Endothelial cell of umbilical vein (primary cell): ENCODE data around the gene ZBED4. TPM values are rescaled to one million over a fixed set of nuclear protein-coding genes. Genes with fewer than 3 reads are reported as not detected.
A peak's percentile ranks its signal among the peaks of the same experiment; 100 is the strongest.

Experiments used
- BruUV-seq: library from RNA; stranded (reverse); fragments of 400-500 nt; replicated peaks from 2 replicates; lab custom pipeline; 2021; lab: Mats Ljungman, UMichigan
- CTCF ChIA-PET: fragments of 300-600, 350-600 bp; sonication (Branson Sonifier 250); formaldehyde crosslinking; loops from one replicate; lab custom pipeline; 2021; ENCODE audit warnings: antibody characterized with exemption, inconsistent platforms; lab: Charles Lee
- POLR2A ChIA-PET: fragments of 300-600, 350-600 bp; sonication (Branson Sonifier 250); formaldehyde crosslinking; loops from one replicate; lab custom pipeline; 2021; ENCODE audit warnings: antibody characterized with exemption, inconsistent platforms; lab: Charles Lee
- DNase-seq: peaks from one replicate; pipeline ENCODE4 v3.0.0-alpha.2; 2011; ENCODE audit warnings: low read depth, low spot score
- FAIRE-seq: peaks from 2 replicates; lab custom pipeline; 2011; peaks lifted over from hg19 to GRCh38; lab: Jason Lieb, UNC
- H2AFZ ChIP-seq: 2 replicates; pipeline ENCODE4 v1.6.0; 2012; ENCODE audit warnings: low read depth, low read length, control low read depth, inconsistent platforms
- H3K27ac ChIP-seq: 2 replicates; pipeline ENCODE4 v1.5.1; 2011; ENCODE audit warnings: low read depth, mild to moderate bottlenecking, control low read depth, low read length, moderate library complexity; ENCODE audit not compliant: insufficient read depth
- H3K27me3 ChIP-seq, 2 experiments: 2 replicates each; pipeline versions ENCODE4 v1.6.0 to v1.6.1; 2011; ENCODE audit warnings: low read length in 2 of 2, mixed read lengths in 1 of 2; ENCODE audit not compliant: control insufficient read depth in 2 of 2, insufficient read depth in 2 of 2
- H3K36me3 ChIP-seq, 2 experiments: 2 replicates in 1 of 2; 3 replicates in 1 of 2; pipeline ENCODE4 v1.5.1; 2011; ENCODE audit warnings: low read length in 2 of 2, mild to moderate bottlenecking in 1 of 2, moderate library complexity in 1 of 2; ENCODE audit not compliant: control insufficient read depth in 2 of 2, insufficient read depth in 2 of 2; ENCODE audit errors: extremely low read depth in 1 of 2
- H3K4me1 ChIP-seq: 3 replicates; pipeline ENCODE4 v1.5.1; 2011; ENCODE audit warnings: mild to moderate bottlenecking, low read length; ENCODE audit not compliant: control insufficient read depth, insufficient read depth; ENCODE audit errors: extremely low read depth
- H3K4me2 ChIP-seq: 2 replicates; pipeline ENCODE4 v1.6.1; 2011; ENCODE audit warnings: low read length, control low read depth, mixed read lengths; ENCODE audit not compliant: insufficient read depth
- H3K4me3 ChIP-seq, 3 experiments: fragments of 200-600 bp in 1 of 3; sonication (generic), shearing (Covaris generic) in 1 of 3; replicated peaks in 1 of 3; 2 replicates each; pipeline ENCODE4 v1.5.1; 2011 to 2016; ENCODE audit warnings: control low read depth in 3 of 3, low read length in 3 of 3, mild to moderate bottlenecking in 2 of 3, inconsistent platforms in 1 of 3, low read depth in 1 of 3, moderate library complexity in 1 of 3; ENCODE audit not compliant: insufficient read depth in 1 of 3
- H3K79me2 ChIP-seq: 2 replicates; pipeline ENCODE4 v1.6.0; 2012; ENCODE audit warnings: low read length, inconsistent platforms; ENCODE audit not compliant: control insufficient read depth, insufficient read depth
- H3K9ac ChIP-seq: replicated peaks from 2 replicates; pipeline ENCODE3; 2011; ENCODE audit warnings: low read length, control low read depth; ENCODE audit not compliant: insufficient read depth; ENCODE audit errors: extremely low read depth
- H3K9me1 ChIP-seq: replicated peaks from 3 replicates; pipeline ENCODE4 v1.6.0; 2011; ENCODE audit warnings: mild to moderate bottlenecking, low read length; ENCODE audit not compliant: control insufficient read depth, insufficient read depth; ENCODE audit errors: extremely low read depth
- H3K9me3 ChIP-seq: replicated peaks from 2 replicates; pipeline ENCODE4 v1.5.1; 2012; ENCODE audit warnings: low read length, inconsistent platforms; ENCODE audit not compliant: control insufficient read depth, insufficient read depth
- H4K20me1 ChIP-seq: replicated peaks from 2 replicates; pipeline ENCODE3; 2011; ENCODE audit warnings: mild to moderate bottlenecking, low read length; ENCODE audit not compliant: control insufficient read depth, insufficient read depth; ENCODE audit errors: extremely low read depth
- EZH2 ChIP-seq: IDR thresholded peaks from 2 replicates; pipeline ENCODE4 v1.6.1; 2012; ENCODE audit warnings: borderline replicate concordance, low read depth, mild to moderate bottlenecking, moderate library complexity, low read length, inconsistent platforms; ENCODE audit not compliant: severe bottlenecking
- POLR2A ChIP-seq: IDR thresholded peaks from 2 replicates; pipeline ENCODE4 v1.6.1; 2012; ENCODE audit warnings: low read depth, mild to moderate bottlenecking, control low read depth, low read length
- POLR2AphosphoS5 ChIP-seq: IDR thresholded peaks from 2 replicates; pipeline ENCODE4 v1.6.1; 2012; ENCODE audit warnings: low read depth, mild to moderate bottlenecking, control low read depth, low read length, moderate library complexity; ENCODE audit not compliant: insufficient read depth
- dilution Hi-C: fragments of 300-500 bp; cut with MboI; formaldehyde crosslinking; loops from one replicate; pipeline ENCODE4 v1.15.0; 2019; ENCODE audit warnings: low sequenced_read_pairs; ENCODE audit not compliant: extremely low pct_ligation_motif_present
- intact Hi-C: fragments of 100-400 bp; cut with micrococcal nuclease; formaldehyde crosslinking; loops from one replicate; pipeline ENCODE4 v1.10.0; 2022
- polyA plus RNA-seq, 4 experiments: library from polyadenylated mRNA; depleted of rRNA in 3 of 4; stranded (reverse) in 3 of 4; unstranded in 1 of 4; fragments of >200 nt; gene quantifications; 2 replicates each; pipeline versions ENCODE4 v1.2.1 to v1.2.3, GENCODE V29; 2011 to 2012; ENCODE audit warnings: missing spikeins in 1 of 4
- total RNA-seq: library from RNA; stranded (reverse); gene quantifications from 2 replicates; pipeline ENCODE4 v1.2.3, GENCODE V29; 2021
- TF ChIP-seq, protein P1 (sequence below), 2 donors: IDR thresholded peaks; 1 replicate in 1 of 2; 2 replicates in 1 of 2; pipeline ENCODE4 v1.5.1; 2011; ENCODE audit warnings: low read length in 2 of 2, mild to moderate bottlenecking in 2 of 2, moderate library complexity in 2 of 2, control low read depth in 1 of 2, inconsistent platforms in 1 of 2, low read depth in 1 of 2; ENCODE audit not compliant: insufficient read depth in 1 of 2; ENCODE audit errors: extremely low read depth in 1 of 2
- TF ChIP-seq, protein P2 (sequence below): IDR thresholded peaks from 2 replicates; pipeline ENCODE4 v1.6.1; 2011; ENCODE audit not compliant: insufficient read depth, insufficient read length

ZBED4 gene
- total and polyA plus RNA-seq, 2 donors (not counting 3 experiments of a cell fraction or from before 2014, with no cell fraction given): 8.6 to 18.2 TPM

DNA sequence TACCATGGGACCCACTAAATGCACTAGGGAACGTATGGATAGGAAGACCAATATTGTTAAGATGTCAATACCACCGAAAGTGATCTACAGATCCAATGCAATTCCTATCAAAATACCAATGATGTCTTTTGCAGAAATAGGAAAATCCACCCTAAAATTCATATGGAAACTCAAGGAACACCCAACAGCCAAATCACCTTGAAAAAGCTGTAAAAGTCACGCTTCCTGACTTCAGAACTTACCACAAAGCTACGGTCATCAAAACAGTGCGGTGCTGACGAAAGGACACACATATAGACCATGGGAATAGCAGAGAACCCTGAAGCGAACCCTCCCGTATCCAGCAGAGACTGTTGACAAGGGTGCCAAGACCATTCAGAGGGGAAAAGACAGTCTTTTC lies 46.5 kb upstream of the ZBED4 start:
- no peak for DNase-seq
- intact Hi-C loops: no loop called here
- Histone ChIP-seq H3K9me1 (no peaks in the 10 kb centered on the region), H3K4me1 (peaks cover 3% of the 10 kb centered on the region), H3K9ac (no peak overlapping the region), H3K36me3 (peaks cover 3 to 21% of the 10 kb centered on the region in 2 experiments), H2AFZ (no peak overlapping the region), H4K20me1 (peaks cover 22% of the 10 kb centered on the region), H3K4me3 (no peak overlapping the region), H3K79me2 (peaks cover 97% of the 10 kb centered on the region), H3K27me3 (no peaks in the 10 kb centered on the region), H3K4me2 (no peak overlapping the region), H3K27ac (no peak overlapping the region), H3K9me3 (no peaks in the 10 kb centered on the region)
- TF ChIP-seq, protein P1, sequence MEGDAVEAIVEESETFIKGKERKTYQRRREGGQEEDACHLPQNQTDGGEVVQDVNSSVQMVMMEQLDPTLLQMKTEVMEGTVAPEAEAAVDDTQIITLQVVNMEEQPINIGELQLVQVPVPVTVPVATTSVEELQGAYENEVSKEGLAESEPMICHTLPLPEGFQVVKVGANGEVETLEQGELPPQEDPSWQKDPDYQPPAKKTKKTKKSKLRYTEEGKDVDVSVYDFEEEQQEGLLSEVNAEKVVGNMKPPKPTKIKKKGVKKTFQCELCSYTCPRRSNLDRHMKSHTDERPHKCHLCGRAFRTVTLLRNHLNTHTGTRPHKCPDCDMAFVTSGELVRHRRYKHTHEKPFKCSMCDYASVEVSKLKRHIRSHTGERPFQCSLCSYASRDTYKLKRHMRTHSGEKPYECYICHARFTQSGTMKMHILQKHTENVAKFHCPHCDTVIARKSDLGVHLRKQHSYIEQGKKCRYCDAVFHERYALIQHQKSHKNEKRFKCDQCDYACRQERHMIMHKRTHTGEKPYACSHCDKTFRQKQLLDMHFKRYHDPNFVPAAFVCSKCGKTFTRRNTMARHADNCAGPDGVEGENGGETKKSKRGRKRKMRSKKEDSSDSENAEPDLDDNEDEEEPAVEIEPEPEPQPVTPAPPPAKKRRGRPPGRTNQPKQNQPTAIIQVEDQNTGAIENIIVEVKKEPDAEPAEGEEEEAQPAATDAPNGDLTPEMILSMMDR (IDR thresholded peaks at IDR 0.05; ENCODE audit: extremely low read depth in 1 of 2, insufficient read depth in 1 of 2, low read depth in 1 of 2, low read length in 2 of 2): no peak
- TF ChIP-seq POLR2A: no peak
- TF ChIP-seq EZH2: no peak
- TF ChIP-seq, protein P2, sequence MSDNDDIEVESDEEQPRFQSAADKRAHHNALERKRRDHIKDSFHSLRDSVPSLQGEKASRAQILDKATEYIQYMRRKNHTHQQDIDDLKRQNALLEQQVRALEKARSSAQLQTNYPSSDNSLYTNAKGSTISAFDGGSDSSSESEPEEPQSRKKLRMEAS: no peak
- TF ChIP-seq POLR2AphosphoS5: no peak
- CTCF ChIA-PET: no interaction called here
- peak; percentile 62 for FAIRE-seq
- BruUV-seq: no TSS peak
- POLR2A ChIA-PET: no interaction called here
- dilution Hi-C loops: no loop called here
